Vagina (tissue), 2 donors: ENCODE results near the gene SPAG6. TPM values are rescaled to one million over a fixed set of nuclear protein-coding genes. Genes with fewer than 3 reads are reported as not detected.

Experiments used
- DNase-seq, 2 donors: peaks; one replicate each; pipeline ENCODE4 v3.0.0-alpha.2; 2017; ENCODE audit errors: extremely low spot score in 2 of 2
- H3K27ac ChIP-seq: fragments of 200-600 bp; sonication (generic); one replicate; pipeline ENCODE4 v1.5.1; 2019
- H3K27me3 ChIP-seq: fragments of 200-600 bp; sonication (generic); one replicate; pipeline ENCODE4 v1.5.1; 2019
- H3K36me3 ChIP-seq, 2 donors: fragments of 200-600 bp; sonication (generic); one replicate each; pipeline ENCODE4 v1.5.1; 2017 to 2019
- H3K4me1 ChIP-seq: fragments of 200-600 bp; sonication (generic); one replicate; pipeline ENCODE4 v1.5.1; 2019
- H3K4me3 ChIP-seq, 2 donors: fragments of 200-600 bp; sonication (generic); 1 replicate in 1 of 2; 2 replicates in 1 of 2; pipeline ENCODE4 v1.5.1; 2016 to 2019
- H3K9me3 ChIP-seq: fragments of 200-600 bp; sonication (generic); one replicate; pipeline ENCODE4 v1.5.1; 2019
- CTCF ChIP-seq, 3 experiments: fragments of 450-650 bp in 2 of 3; fragments of 200-600 bp in 1 of 3; sonication (generic) in 1 of 3; IDR thresholded peaks; one replicate each; pipeline ENCODE4 v1.5.1; 2017 to 2019; ENCODE audit warnings: antibody characterized with exemption in 3 of 3, mild to moderate bottlenecking in 2 of 3, moderate library complexity in 2 of 3
- POLR2A ChIP-seq, 2 donors: fragments of 450-650 bp; IDR thresholded peaks; one replicate each; pipeline ENCODE4 v1.6.1; 2017; ENCODE audit warnings: antibody characterized with exemption in 2 of 2, mild to moderate bottlenecking in 2 of 2, moderate library complexity in 2 of 2
- POLR2AphosphoS5 ChIP-seq, 2 donors: sonication (generic); formaldehyde crosslinking; IDR thresholded peaks; one replicate each; pipeline ENCODE4 v1.9.0; 2017; ENCODE audit warnings: antibody characterized with exemption in 2 of 2, mild to moderate bottlenecking in 2 of 2, low read depth in 1 of 2; ENCODE audit not compliant: insufficient read depth in 1 of 2
- intact Hi-C: fragments of 100-400 bp; cut with DNase I; formaldehyde crosslinking; loops from one replicate; pipeline ENCODE4 v1.15.1; 2023
- total RNA-seq: library from RNA; depleted of rRNA; stranded (reverse); fragments of >200 nt; gene quantifications from one replicate; pipeline ENCODE4 v1.2.3, GENCODE V29; 2016

The SPAG6 gene
- total RNA-seq, 1 donor from 2014 or later: not detected

- Histone ChIP-seq H3K36me3 (peaks cover 0 to 21% of the 10 kb centered on the region in 2 donors), H3K4me1 (peaks cover 44% of the 10 kb centered on the region), H3K27ac (peak overlapping the region; percentile 77), H3K27me3 (no peaks in the 10 kb centered on the region), H3K9me3 (no peaks in the 10 kb centered on the region), H3K4me3 (peak overlapping the region; percentile 50 to 67)
- intact Hi-C loops: loop anchor here (5.0 kb wide), 1 partner anchor 808 kb away; no protein-coding TSS in a partner anchor
- no peak for TF ChIP-seq POLR2A (IDR thresholded peaks at IDR 0.05)
- DNase-seq: no peak
Measured at GRCh38 chr10:22324893-22325271, 20.4 kb upstream of the SPAG6 start.

DNA sequence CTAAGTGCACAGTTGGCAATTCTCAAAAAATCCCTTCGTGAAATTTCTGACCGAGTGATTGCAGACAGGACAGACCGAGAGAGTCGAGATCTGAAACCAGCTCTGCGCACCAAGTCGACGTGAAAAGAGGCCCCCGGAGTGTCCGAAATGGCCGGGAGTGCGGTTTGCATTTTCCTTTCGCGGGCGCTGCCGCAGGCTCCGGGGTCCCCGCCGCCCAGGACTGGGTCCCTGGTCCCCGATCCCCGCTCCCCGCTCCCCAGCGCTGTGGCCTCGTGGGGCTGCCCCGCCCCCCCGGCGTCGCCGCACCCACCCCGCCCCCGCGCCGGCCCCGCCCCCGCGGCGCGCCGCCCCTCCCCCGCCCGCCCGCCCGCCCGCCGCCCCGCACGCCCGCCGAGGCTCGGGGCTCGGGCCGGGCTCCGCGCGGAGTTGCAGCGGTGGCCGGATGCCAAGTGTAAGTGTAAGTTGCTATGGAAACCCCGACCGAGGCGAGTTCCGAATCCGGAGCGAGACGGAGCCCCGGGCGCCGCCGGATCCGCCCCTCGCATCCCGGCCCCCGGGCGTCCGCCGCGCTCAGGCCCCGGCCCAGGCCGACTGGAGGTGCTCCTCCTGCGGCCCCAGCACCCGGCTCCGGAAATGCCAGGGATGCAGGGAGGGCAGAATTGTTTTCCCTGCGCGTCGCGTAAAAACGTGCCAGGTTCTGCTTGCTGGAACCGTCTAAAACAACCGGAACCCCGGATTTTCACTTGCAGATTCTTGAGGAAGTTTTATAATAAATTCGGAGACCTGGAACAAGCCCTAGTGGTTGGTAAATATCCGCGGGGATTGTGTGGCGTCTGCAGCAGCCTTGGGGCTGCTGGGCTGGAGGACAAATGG lies 19.8 kb upstream of the SPAG6 start:
- TF ChIP-seq CTCF (IDR thresholded peaks at IDR 0.05) (no peak), POLR2A (IDR thresholded peaks at IDR 0.05) (no peak), POLR2AphosphoS5 (IDR thresholded peaks at IDR 0.05; ENCODE audit: insufficient read depth in 1 of 2, low read depth in 1 of 2) (no peak)
- DNase-seq: peak in 1 of 2 donors; percentile 92
- Histone ChIP-seq H3K27me3 (no peaks in the 10 kb centered on the region), H3K4me1 (peaks cover 41% of the 10 kb centered on the region), H3K27ac (peak overlapping the region; percentile 77), H3K4me3 (peak overlapping the region; percentile 50 to 67), H3K9me3 (no peaks in the 10 kb centered on the region), H3K36me3 (peaks cover 0 to 22% of the 10 kb centered on the region in 2 donors)
- intact Hi-C loops: loop anchor here (5.0 kb wide), 1 partner anchor 808 kb away; no protein-coding TSS in a partner anchor

GRCh38 chr10:22326145-22326702 lies 19.1 kb upstream of the SPAG6 start:
- Histone ChIP-seq H3K4me1 (peaks cover 41% of the 10 kb centered on the region), H3K27ac (peak overlapping the region; percentile 58), H3K36me3 (peaks cover 0 to 22% of the 10 kb centered on the region in 2 donors), H3K4me3 (peak overlapping the region; percentile 50 to 67), H3K27me3 (no peaks in the 10 kb centered on the region), H3K9me3 (no peaks in the 10 kb centered on the region)
- DNase-seq: no peak
- no peak for TF ChIP-seq CTCF (IDR thresholded peaks at IDR 0.05)
- no peak for TF ChIP-seq POLR2AphosphoS5 (IDR thresholded peaks at IDR 0.05; ENCODE audit: insufficient read depth in 1 of 2, low read depth in 1 of 2)
- no peak for TF ChIP-seq POLR2A (IDR thresholded peaks at IDR 0.05)
- intact Hi-C loops: loop anchor here (5.0 kb wide), 1 partner anchor 809 kb away; no protein-coding TSS in a partner anchor

GRCh38 chr10:22329150-22329549 lies 16.1 kb upstream of the SPAG6 start:
- Histone ChIP-seq H3K27ac (no peak overlapping the region), H3K4me1 (peaks cover 20% of the 10 kb centered on the region), H3K36me3 (peaks cover 0 to 22% of the 10 kb centered on the region in 2 donors), H3K27me3 (no peaks in the 10 kb centered on the region), H3K9me3 (no peaks in the 10 kb centered on the region), H3K4me3 (no peak overlapping the region)
- TF ChIP-seq CTCF (IDR thresholded peaks at IDR 0.05) (no peak), POLR2A (IDR thresholded peaks at IDR 0.05) (no peak), POLR2AphosphoS5 (IDR thresholded peaks at IDR 0.05; ENCODE audit: insufficient read depth in 1 of 2, low read depth in 1 of 2) (no peak)
- intact Hi-C loops: loop anchor here (5.0 kb wide), 1 partner anchor 812 kb away; no protein-coding TSS in a partner anchor
- DNase-seq: no peak

- Histone ChIP-seq H3K27ac (no peak overlapping the region), H3K36me3 (peaks cover 0 to 22% of the 10 kb centered on the region in 2 donors), H3K9me3 (no peaks in the 10 kb centered on the region), H3K27me3 (peaks cover 26% of the 10 kb centered on the region), H3K4me3 (no peak overlapping the region), H3K4me1 (peaks cover 30% of the 10 kb centered on the region)
- no peak for DNase-seq
- intact Hi-C loops: no loop called here
- TF ChIP-seq CTCF (IDR thresholded peaks at IDR 0.05) (no peak), POLR2A (IDR thresholded peaks at IDR 0.05) (no peak), POLR2AphosphoS5 (IDR thresholded peaks at IDR 0.05; ENCODE audit: insufficient read depth in 1 of 2, low read depth in 1 of 2) (no peak)
Measured at GRCh38 chr10:22332116-22332692, 13.1 kb upstream of the SPAG6 start.
